Body of pancreas (tissue), 4 donors: Measurements from ENCODE around the gene AQP5. TPM values are rescaled to one million over a fixed set of nuclear protein-coding genes. Genes with fewer than 3 reads are reported as not detected.

Experiments
- ATAC-seq: fragments of 150-250 bp; one replicate; pipeline ENCODE4 v1.9.1; 2016
- DNase-seq, 4 donors: peaks; one replicate each; pipeline ENCODE4 v3.0.0-alpha.2; 2019
- H3K27ac ChIP-seq, 4 donors: fragments of 200-600 bp; sonication (generic); 1 replicate in 3 of 4; 2 replicates in 1 of 4; pipeline versions ENCODE4 v1.5.1 to v1.6.1; 2016 to 2019; ENCODE audit warnings: mild to moderate bottlenecking in 1 of 4, mixed read lengths in 1 of 4, moderate library complexity in 1 of 4
- H3K27me3 ChIP-seq, 2 donors: fragments of 200-600 bp; sonication (generic); one replicate each; pipeline ENCODE4 v1.6.0; 2016; ENCODE audit warnings: mild to moderate bottlenecking in 1 of 2
- H3K36me3 ChIP-seq, 2 donors: fragments of 200-600 bp; sonication (generic); replicated peaks in 1 of 2; 2 replicates each; pipeline ENCODE4 v1.5.1; 2016; ENCODE audit warnings: low read depth in 2 of 2; ENCODE audit not compliant: insufficient read depth in 1 of 2
- H3K4me1 ChIP-seq: fragments of 200-600 bp; sonication (generic); one replicate; pipeline ENCODE4 v1.6.0; 2016
- H3K4me3 ChIP-seq, 2 donors: fragments of 200-600 bp; sonication (generic); 1 replicate in 1 of 2; 2 replicates in 1 of 2; pipeline ENCODE4 v1.5.1; 2016 to 2019
- H3K9me3 ChIP-seq, 3 donors: fragments of 200-600 bp; sonication (generic); 1 replicate in 2 of 3; 2 replicates in 1 of 3; pipeline ENCODE4 v1.5.1; 2016
- POLR2A ChIP-seq, 3 donors: fragments of 450-650 bp; IDR thresholded peaks; one replicate each; pipeline ENCODE4 v1.6.1; 2016; ENCODE audit warnings: antibody characterized with exemption in 3 of 3, mild to moderate bottlenecking in 2 of 3
- WGBS, 2 donors: methylation state at CpG; one replicate each; pipeline ENCODE4 v1.1.5; 2017; 5-methylcytosine and 5-hydroxymethylcytosine counted together
- intact Hi-C: fragments of 100-400 bp; cut with DNase I; formaldehyde crosslinking; loops from one replicate; pipeline ENCODE4 v1.15.1; 2023
- total RNA-seq, 2 donors: library from RNA; depleted of rRNA; stranded (reverse); fragments of >200 nt; gene quantifications; one replicate each; pipeline ENCODE4 v1.1.0, GENCODE V29; 2016
- TF ChIP-seq, protein P1 (sequence below), 7 experiments: fragments of 450-650 bp in 4 of 7; fragments of 200-600 bp in 3 of 7; sonication (generic) in 3 of 7; IDR thresholded peaks; one replicate each; pipeline ENCODE4 v1.5.1; 2016 to 2019; ENCODE audit warnings: antibody characterized with exemption in 7 of 7

Gene AQP5
- total RNA-seq, 2 donors from 2014 or later: 1.3 to 2.1 TPM

DNA sequence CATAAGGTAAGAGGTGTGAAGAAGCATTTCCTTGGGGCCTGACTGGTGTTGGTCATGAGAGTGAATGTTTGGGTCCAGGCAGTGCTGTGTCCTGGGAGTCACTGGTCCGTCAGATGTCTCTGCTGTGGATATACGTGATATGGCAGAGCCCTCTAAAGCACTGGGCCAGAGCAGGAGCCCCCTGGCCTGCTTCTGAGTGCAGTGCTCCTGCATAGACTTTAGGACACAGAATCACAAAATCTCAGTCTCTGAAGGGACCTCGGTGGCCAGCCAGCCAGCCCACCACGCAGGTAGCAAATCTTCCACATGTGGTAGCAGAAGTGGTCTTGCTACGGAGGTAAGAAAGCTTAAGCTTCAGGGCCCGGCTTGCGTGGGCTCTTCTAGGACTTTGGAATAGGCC, 29.6 kb upstream of the AQP5 start:
- TF ChIP-seq, protein P1, sequence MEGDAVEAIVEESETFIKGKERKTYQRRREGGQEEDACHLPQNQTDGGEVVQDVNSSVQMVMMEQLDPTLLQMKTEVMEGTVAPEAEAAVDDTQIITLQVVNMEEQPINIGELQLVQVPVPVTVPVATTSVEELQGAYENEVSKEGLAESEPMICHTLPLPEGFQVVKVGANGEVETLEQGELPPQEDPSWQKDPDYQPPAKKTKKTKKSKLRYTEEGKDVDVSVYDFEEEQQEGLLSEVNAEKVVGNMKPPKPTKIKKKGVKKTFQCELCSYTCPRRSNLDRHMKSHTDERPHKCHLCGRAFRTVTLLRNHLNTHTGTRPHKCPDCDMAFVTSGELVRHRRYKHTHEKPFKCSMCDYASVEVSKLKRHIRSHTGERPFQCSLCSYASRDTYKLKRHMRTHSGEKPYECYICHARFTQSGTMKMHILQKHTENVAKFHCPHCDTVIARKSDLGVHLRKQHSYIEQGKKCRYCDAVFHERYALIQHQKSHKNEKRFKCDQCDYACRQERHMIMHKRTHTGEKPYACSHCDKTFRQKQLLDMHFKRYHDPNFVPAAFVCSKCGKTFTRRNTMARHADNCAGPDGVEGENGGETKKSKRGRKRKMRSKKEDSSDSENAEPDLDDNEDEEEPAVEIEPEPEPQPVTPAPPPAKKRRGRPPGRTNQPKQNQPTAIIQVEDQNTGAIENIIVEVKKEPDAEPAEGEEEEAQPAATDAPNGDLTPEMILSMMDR (IDR thresholded peaks at IDR 0.05): no peak
- TF ChIP-seq POLR2A (IDR thresholded peaks at IDR 0.05): no peak
- DNase-seq (no peak), ATAC-seq (no peak)
- Histone ChIP-seq H3K9me3 (no peaks in the 10 kb centered on the region), H3K4me1 (peaks cover 2% of the 10 kb centered on the region), H3K27me3 (no peaks in the 10 kb centered on the region), H3K36me3 (no peaks in the 10 kb centered on the region), H3K4me3 (no peak overlapping the region), H3K27ac (no peak overlapping the region)
- WGBS, 2 donors: 63 to 68% methylated on average over 5 to 7 of the region's 7 CpGs
- intact Hi-C loops: no loop called here

DNA sequence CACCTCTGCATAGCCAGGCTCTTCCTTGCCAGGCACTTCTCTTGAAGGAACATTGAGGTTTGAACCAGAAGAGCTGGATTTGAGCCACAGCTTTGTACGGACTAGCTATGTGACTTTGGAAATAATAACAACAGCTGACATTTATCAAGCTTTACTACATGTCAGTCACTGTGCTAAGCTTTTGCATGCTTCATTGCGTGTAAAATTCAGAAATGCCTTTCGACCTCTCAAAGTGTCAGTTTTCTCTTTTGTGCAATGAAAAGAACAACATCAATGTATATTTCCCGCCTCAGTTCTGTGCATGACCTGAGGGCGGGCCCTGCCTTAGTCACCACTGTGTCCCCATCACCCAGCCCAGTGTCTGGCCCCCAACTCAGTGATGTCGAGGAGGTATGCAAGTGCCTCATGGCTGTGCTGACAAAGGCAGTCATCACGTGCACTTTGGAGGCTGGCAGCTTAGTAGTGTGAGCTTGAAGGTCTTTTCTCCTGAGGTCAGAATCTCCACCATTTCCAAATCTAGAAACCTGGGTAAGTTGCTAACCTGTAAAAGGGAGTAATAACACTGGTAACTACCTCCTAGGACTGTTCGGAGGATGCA, 29.0 kb upstream of the AQP5 start:
- intact Hi-C loops: no loop called here
- Histone ChIP-seq H3K9me3 (no peaks in the 10 kb centered on the region), H3K36me3 (no peaks in the 10 kb centered on the region), H3K27ac (no peak overlapping the region), H3K4me3 (no peak overlapping the region), H3K4me1 (peaks cover 8% of the 10 kb centered on the region), H3K27me3 (no peaks in the 10 kb centered on the region)
- TF ChIP-seq, protein P1 (IDR thresholded peaks at IDR 0.05): no peak
- no peak for TF ChIP-seq POLR2A (IDR thresholded peaks at IDR 0.05)
- no peak for ATAC-seq
- WGBS, 2 donors: 74 to 75% methylated on average over 8 of the region's 8 CpGs
- DNase-seq: no peak

DNA sequence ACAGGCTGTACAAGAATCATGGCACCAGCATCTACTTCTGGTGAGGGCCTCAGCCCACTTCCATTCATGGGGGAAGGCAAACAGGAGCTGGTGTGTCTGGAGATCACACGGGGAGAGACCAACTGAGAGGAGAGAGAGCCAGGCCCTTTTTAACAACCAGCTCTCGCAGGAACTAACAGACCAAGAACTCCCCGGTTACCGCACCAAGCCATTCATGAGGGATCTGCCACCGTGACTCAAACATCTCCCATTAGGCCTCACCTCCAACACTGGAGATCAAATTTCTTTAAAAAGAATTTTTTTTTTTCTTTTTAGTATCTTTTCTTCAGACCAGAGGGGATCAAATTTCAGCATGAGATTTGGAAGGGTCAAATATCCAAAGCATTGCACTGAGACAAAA, 27.9 kb upstream of the AQP5 start:
- Histone ChIP-seq H3K9me3 (no peaks in the 10 kb centered on the region), H3K27ac (no peak overlapping the region), H3K27me3 (no peaks in the 10 kb centered on the region), H3K36me3 (no peaks in the 10 kb centered on the region), H3K4me3 (no peak overlapping the region), H3K4me1 (peaks cover 16% of the 10 kb centered on the region)
- intact Hi-C loops: no loop called here
- TF ChIP-seq, protein P1 (IDR thresholded peaks at IDR 0.05): no peak
- TF ChIP-seq POLR2A (IDR thresholded peaks at IDR 0.05): no peak
- ATAC-seq (no peak), DNase-seq (no peak)
- 80 to 83% methylated on average over 5 of the region's 5 CpGs for WGBS, 2 donors

DNA sequence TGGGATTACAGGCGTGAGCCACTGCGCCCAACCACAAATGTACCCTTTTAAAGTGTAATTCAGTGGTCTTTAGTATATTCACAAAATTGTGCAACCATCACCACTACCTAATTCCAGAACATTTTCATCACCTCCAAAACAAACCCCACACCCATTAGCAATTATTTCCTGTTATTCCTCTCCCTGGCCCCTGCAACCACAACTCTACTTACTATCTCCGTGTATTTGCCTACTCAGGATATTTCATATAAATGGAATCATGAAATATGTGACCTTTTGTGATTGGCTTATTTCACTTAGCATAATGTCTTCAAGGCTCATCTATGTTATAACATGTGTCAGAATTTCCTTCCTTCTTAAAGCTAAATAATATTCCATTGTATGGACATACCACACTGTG, 27.2 kb upstream of the AQP5 start:
- no peak overlapping the region for H3K4me3 ChIP-seq
- H3K27me3 ChIP-seq: no peaks in the 10 kb centered on the region
- ATAC-seq (no peak), DNase-seq (no peak)
- H3K9me3 ChIP-seq: no peaks in the 10 kb centered on the region
- intact Hi-C loops: no loop called here
- no peak overlapping the region for H3K27ac ChIP-seq
- TF ChIP-seq, protein P1 (IDR thresholded peaks at IDR 0.05): no peak
- TF ChIP-seq POLR2A (IDR thresholded peaks at IDR 0.05): no peak
- WGBS, 2 donors: 85 to 86% methylated on average over 3 of the region's 3 CpGs
- no peaks in the 10 kb centered on the region for H3K36me3 ChIP-seq
- peaks cover 23% of the 10 kb centered on the region for H3K4me1 ChIP-seq

DNA sequence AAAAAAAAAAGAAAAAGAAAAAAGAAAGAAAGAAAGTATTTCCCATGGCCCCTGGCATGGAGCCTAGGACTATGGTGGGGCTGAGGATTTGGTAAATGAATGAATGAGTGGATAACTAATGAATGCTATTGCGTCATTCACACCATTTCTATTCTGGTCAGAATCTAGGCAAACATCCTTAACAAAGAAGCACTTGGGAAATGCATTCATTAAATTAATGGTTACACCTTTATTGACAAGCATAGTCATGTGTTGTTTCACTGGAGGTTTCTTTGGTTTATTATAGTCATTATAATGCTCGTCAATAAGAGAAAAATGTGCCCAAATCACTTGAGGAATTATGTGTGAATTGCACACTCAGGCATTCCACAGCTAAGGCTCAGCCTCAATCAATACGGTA, 24.7 kb upstream of the AQP5 start:
- no peak for TF ChIP-seq POLR2A (IDR thresholded peaks at IDR 0.05)
- TF ChIP-seq, protein P1 (IDR thresholded peaks at IDR 0.05): no peak
- ATAC-seq (peak; percentile 60), DNase-seq (peak in 2 of 4 donors; percentile 37 to 42)
- 46 to 58% methylated on average over 3 of the region's 3 CpGs for WGBS, 2 donors
- H3K36me3 ChIP-seq: no peaks in the 10 kb centered on the region
- no peaks in the 10 kb centered on the region for H3K9me3 ChIP-seq
- peak overlapping the region in 2 of 4 donors; percentile 44 to 58 for H3K27ac ChIP-seq
- H3K4me3 ChIP-seq: no peak overlapping the region
- no peaks in the 10 kb centered on the region for H3K27me3 ChIP-seq
- intact Hi-C loops: no loop called here
- peaks cover 28% of the 10 kb centered on the region for H3K4me1 ChIP-seq
